HG03432 (cell line): Measurements from ENCODE around the gene TTLL9.
A peak's percentile ranks its signal among the peaks of the same experiment; 100 is the strongest.

Experiments used
- ATAC-seq: cut with Tn5 transposase; IDR thresholded peaks from one replicate; pipeline ENCODE4 v1.9.1; 2021; ENCODE audit warnings: mild to moderate bottlenecking, moderate library complexity; ENCODE audit not compliant: unreplicated experiment

The TTLL9 gene

GRCh38 chr20:31857861-31858759 lies 12.3 kb upstream of the TTLL9 start:
- peak; percentile 63 for ATAC-seq

GRCh38 chr20:31858760-31859083 lies 11.7 kb upstream of the TTLL9 start:
- ATAC-seq = no peak

DNA sequence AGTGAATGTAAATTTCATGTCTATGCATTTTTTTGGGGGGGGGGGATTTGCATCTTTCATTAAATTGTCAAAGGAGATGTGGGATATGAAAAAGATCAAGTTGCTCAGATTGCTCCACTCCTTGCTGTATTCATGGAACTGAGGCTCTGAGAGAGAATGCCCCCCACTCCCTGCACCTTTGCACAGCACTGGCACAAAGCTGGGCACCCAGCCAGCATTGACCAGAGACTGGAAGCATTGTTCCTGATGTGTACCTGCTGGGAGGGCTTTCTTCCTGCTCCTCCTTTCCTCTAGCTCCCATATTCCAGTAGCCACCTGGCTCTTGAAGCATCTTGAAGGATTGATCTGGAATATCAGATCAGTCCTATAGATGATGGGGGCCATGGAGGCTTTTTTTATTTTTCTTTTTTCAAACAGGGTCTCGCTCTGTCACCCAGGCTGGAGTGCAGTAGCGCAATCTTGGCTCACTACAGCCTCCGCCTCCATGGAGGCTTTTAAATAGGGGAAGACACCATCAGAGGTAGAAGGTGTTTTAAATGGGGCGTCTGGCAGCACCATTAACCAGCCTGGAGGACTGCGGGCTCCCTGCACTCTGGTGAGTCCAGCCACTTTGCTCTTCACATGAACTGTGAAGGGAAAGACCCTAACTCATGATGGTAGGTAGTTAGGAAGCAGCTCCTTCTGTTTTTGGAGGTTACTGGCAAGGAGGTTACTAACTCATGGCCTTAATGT lies 11.0 kb upstream of the TTLL9 start:
- ATAC-seq = no peak

DNA sequence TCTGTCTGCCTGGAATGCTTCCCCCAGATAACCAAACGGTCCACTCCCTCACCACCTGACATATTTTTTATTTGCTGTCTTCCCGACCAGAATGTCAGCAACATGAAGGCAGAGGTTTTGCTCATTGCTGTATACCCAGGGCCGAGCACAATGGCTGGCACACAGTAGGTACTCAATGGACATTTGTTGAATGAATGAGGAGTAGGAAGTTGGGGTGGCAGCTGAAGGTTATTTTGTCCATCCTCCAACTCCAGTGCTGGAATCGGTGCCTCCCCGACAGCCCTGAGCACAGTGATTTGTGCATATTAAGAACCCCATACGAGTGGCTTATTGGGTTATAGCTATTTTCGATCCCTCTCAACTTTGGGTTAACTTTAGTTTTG lies 10.4 kb upstream of the TTLL9 start:
- ATAC-seq = no peak

DNA sequence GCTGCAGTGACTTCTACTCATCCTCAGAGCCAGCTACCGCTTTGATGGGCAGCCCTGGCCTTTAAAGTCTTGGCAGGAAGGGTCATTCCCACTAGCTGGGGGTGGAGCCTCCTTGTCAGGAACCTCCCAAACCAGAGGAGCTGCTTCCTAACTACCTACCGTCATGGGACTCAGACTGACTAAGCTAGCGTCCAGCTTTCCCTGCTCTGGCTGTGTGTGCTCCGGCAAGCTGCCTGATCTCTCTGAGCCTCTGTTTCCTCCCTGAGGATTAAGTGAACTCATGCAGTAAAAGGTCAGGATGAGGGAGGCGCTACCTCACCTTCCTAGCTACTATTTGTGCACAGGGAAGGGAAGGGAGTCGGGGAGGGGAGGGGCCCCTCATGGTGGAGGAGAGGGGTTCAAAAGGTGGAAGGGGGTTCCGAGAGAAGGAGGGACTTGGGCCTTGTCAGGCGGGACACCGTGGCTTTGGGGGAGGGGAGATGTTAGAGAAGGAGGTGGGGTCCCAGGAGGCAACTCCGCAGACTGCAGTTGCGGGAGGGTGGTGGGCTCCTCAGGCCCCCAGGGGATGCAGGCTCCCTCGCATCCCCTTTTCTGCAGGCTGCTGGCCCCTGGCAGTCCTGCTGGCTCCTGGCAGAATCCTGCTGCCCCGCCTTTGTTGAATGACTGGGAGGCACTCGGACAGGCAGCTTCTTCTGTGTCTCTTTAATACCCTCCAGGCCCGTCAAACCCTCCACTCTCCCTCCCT lies 9.9 kb upstream of the TTLL9 start:
- no peak for ATAC-seq

- peak; percentile 30 for ATAC-seq
Observed at GRCh38 chr20:31861135-31861384, 9.4 kb upstream of the TTLL9 start.

DNA sequence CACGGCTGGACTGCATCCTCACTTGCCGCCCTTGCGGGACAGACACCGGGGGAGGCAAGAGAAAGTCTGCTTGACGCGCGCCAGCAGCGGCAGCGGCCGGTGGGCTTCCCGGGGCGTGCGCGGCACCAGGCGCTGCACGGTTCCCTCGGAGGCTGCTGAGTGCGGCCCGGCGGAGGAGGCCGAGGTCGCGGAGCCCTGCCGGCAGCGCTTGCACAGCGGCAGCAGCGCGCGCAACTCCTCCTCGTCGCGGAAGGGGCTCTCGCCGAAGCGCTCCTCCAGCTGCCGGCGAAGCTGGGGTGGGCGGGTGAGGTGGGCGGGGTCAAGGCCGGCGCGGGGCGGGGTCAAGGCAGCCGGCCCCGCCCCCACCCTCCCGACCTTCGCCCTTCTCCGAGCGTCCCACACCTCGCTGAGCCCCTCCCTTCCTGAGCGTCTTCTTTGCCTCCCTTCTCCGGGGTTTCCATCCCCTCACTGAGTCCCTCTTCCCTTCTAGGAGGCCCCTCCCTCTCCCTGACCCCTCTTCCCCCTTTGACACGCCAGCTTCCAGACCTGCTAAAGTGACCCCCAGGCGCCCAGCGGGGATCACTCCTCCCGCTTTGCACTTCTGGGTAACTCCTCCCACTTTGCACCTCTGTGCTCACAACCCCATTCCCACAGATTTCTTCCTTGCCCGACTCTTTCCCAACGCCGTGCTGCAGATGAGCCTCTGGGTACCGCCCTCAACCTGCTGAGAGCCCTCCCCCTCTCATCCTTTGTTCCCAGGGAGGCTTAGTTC lies 8.9 kb upstream of the TTLL9 start:
- ATAC-seq = peak; percentile 73

DNA sequence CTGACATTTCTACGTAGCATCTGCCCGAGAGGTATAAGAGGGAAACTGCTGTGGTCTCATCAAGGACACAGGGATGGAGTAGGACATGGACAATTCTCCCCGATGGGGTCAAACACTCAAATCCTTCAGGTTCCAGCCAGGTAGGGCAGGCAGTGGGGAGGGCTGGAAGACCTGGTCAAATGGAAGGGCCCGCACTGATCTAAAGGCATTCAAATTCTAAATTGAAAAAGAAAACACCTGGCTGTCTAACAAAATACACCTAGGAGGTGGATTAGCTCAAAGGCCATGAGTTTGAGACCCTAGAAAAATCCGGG lies 8.3 kb upstream of the TTLL9 start:
- no peak for ATAC-seq

DNA sequence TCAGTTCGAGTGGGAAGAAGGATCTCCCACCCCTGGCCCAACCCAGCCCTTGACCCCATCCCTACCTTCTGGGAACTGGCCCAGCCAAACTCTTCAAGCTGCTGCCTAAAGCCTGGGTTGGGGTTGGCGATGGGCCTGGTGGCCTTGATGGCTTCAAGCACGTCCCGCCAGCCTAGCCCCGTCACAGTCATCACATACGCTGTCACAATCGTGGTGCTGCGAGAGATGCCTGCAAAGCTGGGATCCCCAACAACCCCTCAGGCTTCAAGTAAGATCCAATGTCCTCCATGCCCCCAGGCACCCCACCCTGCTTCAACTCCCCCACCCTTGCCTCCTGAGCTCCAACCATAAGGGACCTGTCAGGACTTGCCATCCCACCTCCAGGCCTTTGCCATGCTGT lies 7.9 kb upstream of the TTLL9 start:
- ATAC-seq = no peak

GRCh38 chr20:31863296-31864085 lies 6.9 kb upstream of the TTLL9 start:
- ATAC-seq = no peak

- no peak for ATAC-seq
Observed at GRCh38 chr20:31864521-31865400, 5.7 kb upstream of the TTLL9 start.

DNA sequence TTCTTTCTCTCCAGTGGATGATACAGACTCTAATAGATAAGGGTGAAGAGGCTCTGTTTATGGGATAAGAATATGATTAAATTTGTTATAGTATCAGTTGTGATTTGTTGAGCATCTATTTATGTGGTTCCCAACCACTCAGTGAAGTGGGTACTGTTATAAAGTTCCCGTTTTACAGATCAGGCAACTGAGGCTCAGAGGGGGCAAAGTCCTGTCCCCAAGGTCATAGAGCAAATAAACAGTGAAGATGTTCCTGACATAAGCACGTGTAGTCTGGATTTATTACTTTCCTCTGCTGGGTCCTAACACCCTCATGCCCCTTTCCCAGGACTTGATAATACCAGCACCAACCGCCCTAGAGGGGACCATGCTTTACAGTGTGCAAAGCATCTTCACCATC lies 4.2 kb upstream of the TTLL9 start:
- ATAC-seq = no peak

DNA sequence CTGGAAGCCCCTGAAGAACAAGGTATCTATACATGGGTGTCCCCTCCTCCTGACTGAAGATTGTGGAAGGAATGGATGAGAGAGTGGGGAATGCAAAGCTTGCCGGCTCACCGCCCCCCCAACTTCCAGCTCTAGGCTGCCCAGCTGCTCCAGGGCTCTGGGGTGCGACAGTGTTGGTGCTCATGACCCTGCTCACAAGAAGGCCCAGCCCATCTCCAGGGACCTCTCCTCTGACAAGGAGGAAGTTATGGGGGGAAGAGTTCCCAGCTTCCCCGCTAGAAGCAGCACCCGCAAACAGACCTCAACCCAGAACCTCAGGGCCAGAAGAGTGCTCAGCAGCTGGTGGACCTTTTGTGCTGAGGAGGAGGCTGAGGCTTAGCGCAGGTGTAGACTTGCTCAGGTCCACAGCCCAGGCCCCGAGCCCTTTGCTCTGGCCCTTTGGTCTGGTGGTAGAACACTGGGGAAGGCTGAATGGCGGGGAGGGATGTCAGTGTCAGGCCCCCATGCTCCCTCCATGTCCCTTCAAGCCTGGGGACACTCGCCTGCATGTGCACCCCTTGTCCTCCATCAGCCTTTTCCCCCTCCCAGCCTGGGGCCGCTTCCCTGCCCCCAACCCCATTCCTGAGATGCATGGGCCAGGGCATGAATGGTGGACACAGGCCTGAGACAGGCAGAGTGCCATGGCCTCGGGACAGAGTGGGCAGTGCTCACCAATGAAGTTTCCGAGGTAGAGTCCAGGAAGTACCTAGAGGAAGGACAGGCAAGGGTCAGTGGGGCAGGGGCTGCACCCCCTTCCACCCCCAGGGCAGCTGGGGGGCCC lies 1.4 kb upstream of the TTLL9 start:
- ATAC-seq = no peak

- no peak for ATAC-seq
Observed at GRCh38 chr20:31869673-31869941, 827 bp upstream of the TTLL9 start.

DNA sequence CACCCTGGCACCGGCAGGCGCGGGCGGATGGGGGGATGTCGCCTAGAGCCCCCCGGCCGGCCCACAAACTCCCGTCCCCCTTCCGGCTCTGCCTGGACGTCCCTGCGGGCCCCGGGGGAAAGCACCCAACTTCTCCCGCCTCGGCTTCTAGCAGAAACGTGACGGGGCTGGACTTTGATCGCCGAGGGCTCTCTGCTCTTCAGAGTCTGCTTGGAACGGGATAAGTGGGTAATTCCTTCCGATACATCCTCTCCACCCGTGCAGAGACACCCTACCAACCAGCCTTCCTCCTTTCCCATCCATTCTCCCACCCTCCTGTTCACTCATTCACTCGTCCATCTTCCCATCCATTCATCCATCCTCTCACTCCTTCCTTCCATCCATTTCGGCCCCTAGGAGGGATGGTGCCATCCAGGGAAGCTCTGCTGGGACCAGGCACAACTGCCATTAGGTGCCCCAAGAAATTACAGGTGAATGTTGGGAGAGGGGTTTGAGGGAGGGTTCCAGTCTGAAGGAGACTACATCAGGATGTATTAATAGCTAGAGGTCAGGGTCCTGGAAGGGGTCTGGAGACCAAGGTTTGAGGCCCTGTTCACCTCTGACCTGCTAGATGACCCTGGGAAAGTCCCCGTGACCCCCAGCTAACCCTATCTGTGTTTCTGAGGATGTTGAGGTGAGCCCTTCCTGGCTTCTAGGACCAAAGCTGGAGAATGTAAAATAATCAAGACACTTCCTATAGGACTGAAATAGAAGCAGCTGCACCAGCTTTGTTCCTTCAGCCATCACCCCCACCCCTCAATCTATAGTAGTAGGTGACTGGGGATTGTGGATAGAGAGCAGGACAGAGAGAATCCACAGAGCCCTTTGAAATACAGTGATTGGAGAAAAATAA lies 538 bp downstream of the TTLL9 start:
- ATAC-seq = no peak

DNA sequence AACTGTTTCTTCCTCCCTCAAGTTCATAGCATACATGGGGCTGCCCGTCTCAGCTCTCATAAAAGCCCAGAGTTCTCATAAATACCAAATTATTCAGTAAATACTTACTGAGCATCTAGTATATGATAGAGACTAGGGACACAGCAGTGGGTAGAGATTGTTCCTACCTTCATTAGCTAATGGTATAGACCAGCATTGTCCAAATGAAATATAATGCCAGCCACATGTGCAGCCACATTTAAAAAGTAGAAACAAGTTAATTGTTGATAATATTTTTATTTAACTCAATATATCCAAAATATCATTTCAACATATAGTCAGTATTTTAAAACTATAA lies 1.2 kb downstream of the TTLL9 start:
- no peak for ATAC-seq

- ATAC-seq = no peak
Observed at GRCh38 chr20:31872406-31872805, 2.0 kb downstream of the TTLL9 start.

DNA sequence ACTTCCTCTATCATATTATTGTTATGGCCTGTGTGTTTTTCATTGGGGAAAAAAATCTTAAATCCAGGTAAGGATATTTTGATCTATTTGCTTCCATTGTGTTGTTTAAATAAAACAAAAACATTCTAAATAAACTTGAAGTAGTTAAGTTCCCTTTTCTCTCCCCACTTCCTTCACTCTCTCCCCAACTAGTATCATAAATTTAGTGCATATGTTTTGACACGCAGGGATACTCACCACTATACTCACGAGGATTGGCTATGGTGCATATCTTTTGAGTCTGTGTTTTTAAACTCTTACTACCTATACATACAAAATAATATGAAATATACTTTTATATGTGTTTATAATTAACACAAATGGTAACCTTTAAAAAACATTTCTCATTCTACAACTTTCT lies 5.2 kb downstream of the TTLL9 start:
- ATAC-seq = no peak
